GM12891 (cell line): ENCODE results near the gene CDC42BPA.

Source experiments
- POLR2A ChIP-seq: IDR thresholded peaks from 2 replicates; pipeline ENCODE4 v1.6.1; 2011; ENCODE audit warnings: low read depth, low read length, control low read depth
- POLR2AphosphoS5 ChIP-seq: IDR thresholded peaks from 2 replicates; pipeline ENCODE4 v1.6.1; 2011; ENCODE audit warnings: low read depth, low read length, control low read depth
- POU2F2 ChIP-seq: IDR thresholded peaks from 2 replicates; pipeline ENCODE4 v1.6.1; 2011; ENCODE audit warnings: low read depth, mild to moderate bottlenecking, control low read depth, low read length, moderate library complexity
- TAF1 ChIP-seq: IDR thresholded peaks from 2 replicates; pipeline ENCODE4 v1.6.1; 2011; ENCODE audit warnings: low read depth, low read length, control low read depth

DNA sequence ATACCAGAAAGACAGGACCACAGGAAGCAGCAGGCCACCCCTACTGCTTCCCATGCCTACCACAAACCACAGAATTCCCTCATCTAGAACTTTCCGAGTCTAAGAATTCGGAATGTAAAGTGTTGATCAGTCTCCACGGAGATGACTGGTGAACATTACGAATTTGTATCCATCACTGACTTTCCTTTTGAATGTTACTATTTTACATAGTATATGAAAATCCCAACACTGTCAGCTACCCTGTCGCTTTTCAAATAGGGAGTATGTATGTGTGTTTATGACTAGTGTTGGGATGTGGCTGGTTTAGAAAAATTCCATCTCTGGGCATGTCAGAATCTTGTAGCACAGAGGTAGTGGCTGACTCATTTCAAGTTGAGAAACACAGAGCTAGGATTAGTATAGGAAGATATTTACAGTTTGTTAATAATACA is 260.0 kb downstream of the CDC42BPA start:
- TF ChIP-seq POLR2A (no peak), POLR2AphosphoS5 (no peak), TAF1 (no peak), POU2F2 (no peak)
